GM21447 (cell line): Measurements from ENCODE around the gene SERINC3.

Source experiments
- ATAC-seq: cut with Tn5 transposase; IDR thresholded peaks from one replicate; pipeline ENCODE4 v1.9.1; 2021; ENCODE audit not compliant: unreplicated experiment

Gene SERINC3

GRCh38 chr20:44467289-44467883 lies 54.5 kb downstream of the SERINC3 start:
- no peak for ATAC-seq

GRCh38 chr20:44465001-44465560 lies 56.8 kb downstream of the SERINC3 start:
- ATAC-seq, result no peak

- ATAC-seq, result no peak
These were observed 57.4 kb downstream of the SERINC3 start for GRCh38 chr20:44464514-44464913.

- ATAC-seq, result no peak
These were observed 58.4 kb downstream of the SERINC3 start for GRCh38 chr20:44463466-44463865.

GRCh38 chr20:44461803-44462174 lies 60.1 kb downstream of the SERINC3 start:
- no peak for ATAC-seq

GRCh38 chr20:44461142-44461802 lies 60.6 kb downstream of the SERINC3 start:
- ATAC-seq, result no peak

GRCh38 chr20:44460795-44461141 lies 61.1 kb downstream of the SERINC3 start:
- no peak for ATAC-seq

- no peak for ATAC-seq
These were observed 62.6 kb downstream of the SERINC3 start for GRCh38 chr20:44459271-44459670.

- ATAC-seq, result no peak
These were observed 64.9 kb downstream of the SERINC3 start for GRCh38 chr20:44457016-44457415.

- no peak for ATAC-seq
These were observed 65.3 kb downstream of the SERINC3 start for GRCh38 chr20:44456611-44457010.

- ATAC-seq, result no peak
These were observed 66.7 kb downstream of the SERINC3 start for GRCh38 chr20:44455126-44455525.

GRCh38 chr20:44454306-44454963 lies 67.4 kb downstream of the SERINC3 start:
- no peak for ATAC-seq

GRCh38 chr20:44450903-44451450 lies 70.9 kb downstream of the SERINC3 start:
- ATAC-seq, result no peak

- ATAC-seq, result no peak
These were observed 71.5 kb downstream of the SERINC3 start for GRCh38 chr20:44450281-44450889.

GRCh38 chr20:44449864-44450263 lies 72.0 kb downstream of the SERINC3 start:
- ATAC-seq, result no peak

GRCh38 chr20:44448753-44449546 lies 72.9 kb downstream of the SERINC3 start:
- ATAC-seq, result no peak

GRCh38 chr20:44447827-44448419 lies 73.9 kb downstream of the SERINC3 start:
- no peak for ATAC-seq
